ENCODE data around the gene TCF7L1.

The TCF7L1 gene

GRCh38 chr2:85174943-85175342 lies 41.8 kb downstream of the TCF7L1 start:
- Histone ChIP-seq H3K36me3 (ENCODE audit: control insufficient read depth, insufficient read depth, low read length) (no peaks in the 10 kb centered on the region), H3K9ac (no peak overlapping the region), H2AFZ (no peak overlapping the region), H3K4me2 (ENCODE audit: low read length) (no peak overlapping the region), H3K4me3 (ENCODE audit: low read depth, low read length) (no peak overlapping the region), H3K9me3 (ENCODE audit: control insufficient read depth, low read length) (no peaks in the 10 kb centered on the region), H3K4me1 (peaks cover 37% of the 10 kb centered on the region), H3K79me2 (peaks cover 11% of the 10 kb centered on the region), H3K27me3 (ENCODE audit: control insufficient read depth, insufficient read depth, low read length) (no peaks in the 10 kb centered on the region), H3K27ac (peak overlapping the region; percentile 89)
- TF ChIP-seq CTCF (IDR thresholded peaks at IDR 0.05) = no peak

- no peaks in the 10 kb centered on the region for H3K27me3 ChIP-seq (ENCODE audit: control insufficient read depth, insufficient read depth, low read length)
- peak overlapping the region; percentile 89 for H3K27ac ChIP-seq
- peaks cover 9% of the 10 kb centered on the region for H3K79me2 ChIP-seq
- H3K9me3 ChIP-seq (ENCODE audit: control insufficient read depth, low read length) = no peaks in the 10 kb centered on the region
- no peak overlapping the region for H3K4me2 ChIP-seq (ENCODE audit: low read length)
- H3K4me1 ChIP-seq = peaks cover 43% of the 10 kb centered on the region
- no peaks in the 10 kb centered on the region for H3K36me3 ChIP-seq (ENCODE audit: control insufficient read depth, insufficient read depth, low read length)
- TF ChIP-seq CTCF (IDR thresholded peaks at IDR 0.05) = no peak
- H3K9ac ChIP-seq = no peak overlapping the region
- H3K4me3 ChIP-seq (ENCODE audit: low read depth, low read length) = no peak overlapping the region
- peak overlapping the region; percentile 77 for H2AFZ ChIP-seq
Measured at GRCh38 chr2:85175369-85176299, 42.4 kb downstream of the TCF7L1 start.

GRCh38 chr2:85177031-85177824 lies 44.0 kb downstream of the TCF7L1 start:
- Histone ChIP-seq H3K4me1 (peaks cover 58% of the 10 kb centered on the region), H3K79me2 (peaks cover 4% of the 10 kb centered on the region), H2AFZ (no peak overlapping the region)

GRCh38 chr2:85178154-85178553 lies 45.0 kb downstream of the TCF7L1 start:
- peaks cover 4% of the 10 kb centered on the region for H3K79me2 ChIP-seq
- H3K4me2 ChIP-seq (ENCODE audit: low read length) = no peak overlapping the region
- no peaks in the 10 kb centered on the region for H3K9me3 ChIP-seq (ENCODE audit: control insufficient read depth, low read length)
- H3K4me1 ChIP-seq = peaks cover 64% of the 10 kb centered on the region
- H3K36me3 ChIP-seq (ENCODE audit: control insufficient read depth, insufficient read depth, low read length) = no peaks in the 10 kb centered on the region
- peak overlapping the region; percentile 89 for H3K27ac ChIP-seq
- no peak overlapping the region for H3K4me3 ChIP-seq (ENCODE audit: low read depth, low read length)
- TF ChIP-seq CTCF (IDR thresholded peaks at IDR 0.05) = no peak
- H3K9ac ChIP-seq = no peak overlapping the region
- H3K27me3 ChIP-seq (ENCODE audit: control insufficient read depth, insufficient read depth, low read length) = no peaks in the 10 kb centered on the region
- peak overlapping the region; percentile 28 for H2AFZ ChIP-seq

More at GRCh38 chr2:85177031-85177824, 44.0 kb downstream of the TCF7L1 start:
- H3K27ac ChIP-seq = peak overlapping the region; percentile 89
- no peak overlapping the region for H3K4me3 ChIP-seq (ENCODE audit: low read depth, low read length)
- no peak for TF ChIP-seq CTCF (IDR thresholded peaks at IDR 0.05)
- H3K36me3 ChIP-seq (ENCODE audit: control insufficient read depth, insufficient read depth, low read length) = no peaks in the 10 kb centered on the region
- H3K4me2 ChIP-seq (ENCODE audit: low read length) = no peak overlapping the region
- no peaks in the 10 kb centered on the region for H3K27me3 ChIP-seq (ENCODE audit: control insufficient read depth, insufficient read depth, low read length)
- no peaks in the 10 kb centered on the region for H3K9me3 ChIP-seq (ENCODE audit: control insufficient read depth, low read length)
- no peak overlapping the region for H3K9ac ChIP-seq

All from parathyroid adenoma (tissue), 2 donors.